Measurements from ENCODE around the gene RPS5.
"Not testable (repeated sequence)": the region's sequence is repeated elsewhere in the genome, so short reads cannot be mapped to it uniquely, and the experiment has no call there.

RPS5 gene

GRCh38 chr19:58386576-58387337, at the start of gene RPS5:
RPS5 (plus strand) TSS chr19:58387269; CDS start chr19:58388138, 869 bp downstream.
- peak; percentile 99 for DNase-seq (ENCODE audit: low spot score)

GRCh38 chr19:58338336-58338735, 48.7 kb upstream of the RPS5 start:
- no peak for DNase-seq (ENCODE audit: low spot score)

- DNase-seq (ENCODE audit: low spot score), result no peak
Measured at GRCh38 chr19:58338825-58339558, 48.1 kb upstream of the RPS5 start.

GRCh38 chr19:58345558-58345957, 41.5 kb upstream of the RPS5 start:
- no peak for DNase-seq (ENCODE audit: low spot score)

- DNase-seq (ENCODE audit: low spot score), result peak; percentile 63
Measured at GRCh38 chr19:58346961-58347929, 39.8 kb upstream of the RPS5 start.

- DNase-seq (ENCODE audit: low spot score), result not testable (repeated sequence)
Measured at GRCh38 chr19:58348080-58348479, 39.0 kb upstream of the RPS5 start.

GRCh38 chr19:58349590-58349989, 37.5 kb upstream of the RPS5 start:
- no peak for DNase-seq (ENCODE audit: low spot score)

- DNase-seq (ENCODE audit: low spot score), result no peak
Measured at GRCh38 chr19:58350001-58350861, 36.8 kb upstream of the RPS5 start.

- DNase-seq (ENCODE audit: low spot score), result no peak
Measured at GRCh38 chr19:58350871-58351557, 36.1 kb upstream of the RPS5 start.

- no peak for DNase-seq (ENCODE audit: low spot score)
Measured at GRCh38 chr19:58351558-58351878, 35.6 kb upstream of the RPS5 start.

GRCh38 chr19:58351990-58352755, 34.9 kb upstream of the RPS5 start:
- no peak for DNase-seq (ENCODE audit: low spot score)

- DNase-seq (ENCODE audit: low spot score), result no peak
Measured at GRCh38 chr19:58352760-58353671, 34.1 kb upstream of the RPS5 start, which contains the start of gene A1BG. A1BG (minus strand) TSS chr19:58353492; CDS start chr19:58353437, 55 bp downstream.

- no peak for DNase-seq (ENCODE audit: low spot score)
Measured at GRCh38 chr19:58353717-58354477, 33.2 kb upstream of the RPS5 start.

- DNase-seq (ENCODE audit: low spot score), result no peak
Measured at GRCh38 chr19:58354478-58355030, 32.5 kb upstream of the RPS5 start.

GRCh38 chr19:58355215-58355796, 31.8 kb upstream of the RPS5 start:
- no peak for DNase-seq (ENCODE audit: low spot score)

GRCh38 chr19:58355908-58356765, 30.9 kb upstream of the RPS5 start:
- no peak for DNase-seq (ENCODE audit: low spot score)
